ENCODE measurements around the gene HUNK.

Gene HUNK

DNA sequence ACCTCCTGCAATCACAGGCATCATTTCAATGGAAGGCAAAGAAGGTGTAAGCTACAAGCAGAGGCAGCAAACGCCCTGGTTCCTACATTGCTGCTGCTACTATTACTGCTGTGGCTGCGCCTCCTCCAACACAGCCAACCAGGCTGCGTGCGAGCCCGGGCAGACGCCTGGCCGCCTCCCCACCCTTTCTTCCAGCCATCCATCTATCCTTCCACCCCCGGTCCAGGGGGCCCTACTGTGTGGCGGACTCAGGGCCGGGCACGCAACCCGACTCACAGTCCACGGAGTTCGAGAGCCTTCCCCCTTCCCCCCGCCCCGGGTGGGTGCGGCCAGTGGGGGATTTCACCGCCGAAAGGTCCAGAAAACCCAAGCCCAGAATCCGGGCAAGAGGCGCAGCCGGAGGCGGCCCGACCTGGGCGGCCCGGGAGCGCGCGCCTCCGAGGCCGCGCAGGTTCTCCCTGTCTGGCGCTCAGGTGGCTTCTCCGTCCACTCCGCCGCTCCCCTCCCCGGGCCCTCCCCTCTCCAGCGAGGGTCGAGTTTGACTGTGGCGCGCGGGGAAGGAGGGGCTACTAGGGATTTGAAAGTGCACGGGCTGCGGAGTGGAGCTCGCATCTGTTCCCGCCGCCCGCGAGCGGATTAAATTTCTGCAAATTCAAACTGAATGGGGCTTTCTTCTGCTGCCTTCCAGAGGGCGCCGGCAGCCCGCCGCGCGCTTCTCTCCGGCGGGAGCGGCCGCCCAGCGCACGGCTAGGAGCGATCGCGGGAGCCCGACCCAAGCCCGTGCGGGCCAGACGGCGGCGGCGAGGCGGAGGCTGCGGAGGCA is at the start of gene HUNK:
Gene HUNK (plus strand): TSS at position 569 of the 823 bp plus-strand sequence. CDS start 655 bp downstream, outside the sequence.
- Mint-ChIP-seq H3K4me3 (peak within 1 kb of the TSS; percentile 74), H3K36me3 (ENCODE audit: low read depth) (no peaks in the 10 kb centered on the region), H3K27ac (no peak within 1 kb of the TSS), H3K27me3 (peaks cover 69% of the 10 kb centered on the region), H3K4me1 (ENCODE audit: low read depth) (peaks cover 6% of the 10 kb centered on the region), H3K9me3 (no peaks in the 10 kb centered on the region)
- DNase-seq: peak; percentile 49

GRCh38 chr21:31829736-31830472 is 42.9 kb upstream of the HUNK start:
- Mint-ChIP-seq H3K36me3 (ENCODE audit: low read depth) (no peaks in the 10 kb centered on the region), H3K27ac (no peak overlapping the region), H3K4me1 (ENCODE audit: low read depth) (no peaks in the 10 kb centered on the region), H3K27me3 (peaks cover 11% of the 10 kb centered on the region), H3K9me3 (no peaks in the 10 kb centered on the region), H3K4me3 (no peak overlapping the region)
- no peak for DNase-seq

- peaks cover 12% of the 10 kb centered on the region for H3K27me3 Mint-ChIP-seq
- H3K27ac Mint-ChIP-seq: no peak overlapping the region
- no peak overlapping the region for H3K4me3 Mint-ChIP-seq
- no peaks in the 10 kb centered on the region for H3K9me3 Mint-ChIP-seq
- DNase-seq: no peak
- no peaks in the 10 kb centered on the region for H3K4me1 Mint-ChIP-seq (ENCODE audit: low read depth)
- H3K36me3 Mint-ChIP-seq (ENCODE audit: low read depth): no peaks in the 10 kb centered on the region
Measured at GRCh38 chr21:31830701-31831100, 42.1 kb upstream of the HUNK start.

GRCh38 chr21:31837041-31837440 is 35.8 kb upstream of the HUNK start:
- no peak for DNase-seq
- H3K4me1 Mint-ChIP-seq (ENCODE audit: low read depth): no peaks in the 10 kb centered on the region
- H3K27me3 Mint-ChIP-seq: peaks cover 26% of the 10 kb centered on the region
- no peak overlapping the region for H3K27ac Mint-ChIP-seq
- no peaks in the 10 kb centered on the region for H3K9me3 Mint-ChIP-seq
- no peaks in the 10 kb centered on the region for H3K36me3 Mint-ChIP-seq (ENCODE audit: low read depth)
- no peak overlapping the region for H3K4me3 Mint-ChIP-seq

DNA sequence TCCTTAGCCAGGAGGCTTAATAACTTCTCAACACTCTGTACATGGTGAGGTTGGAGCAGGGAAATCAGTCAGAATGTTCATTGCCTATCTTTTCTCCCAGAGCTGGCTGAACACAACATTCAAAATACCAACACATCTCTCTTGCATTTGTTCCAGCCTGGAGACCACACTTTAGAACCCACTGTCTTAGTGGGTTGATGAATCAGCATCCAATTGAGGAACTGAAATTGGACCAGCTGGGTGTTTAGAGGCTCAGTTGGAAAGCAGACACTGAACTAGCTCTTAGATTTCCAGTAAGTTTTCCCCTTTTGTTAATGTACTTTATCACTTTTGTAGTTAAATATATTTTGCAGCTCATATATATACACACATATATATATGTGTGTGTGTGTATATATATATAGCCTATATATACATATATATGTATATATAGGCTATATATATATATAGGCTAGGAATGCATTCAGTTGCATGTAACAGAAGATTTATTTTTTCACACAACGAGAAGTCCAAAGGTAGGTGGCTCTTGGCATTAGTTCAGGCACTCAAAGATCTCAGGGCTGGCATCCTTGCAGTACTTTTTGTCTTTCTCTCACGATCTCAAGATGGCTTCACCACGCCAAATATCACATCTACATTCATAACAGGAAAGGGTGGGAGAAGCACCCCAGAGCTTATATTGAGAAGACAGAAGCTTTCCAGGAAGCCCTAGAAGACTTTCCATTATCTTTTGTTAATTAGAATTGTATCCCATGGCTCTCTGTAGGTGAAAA is 35.0 kb upstream of the HUNK start:
- Mint-ChIP-seq H3K27ac (no peak overlapping the region), H3K27me3 (peaks cover 28% of the 10 kb centered on the region), H3K4me1 (ENCODE audit: low read depth) (no peaks in the 10 kb centered on the region), H3K9me3 (no peaks in the 10 kb centered on the region), H3K4me3 (no peak overlapping the region), H3K36me3 (ENCODE audit: low read depth) (no peaks in the 10 kb centered on the region)
- DNase-seq: no peak

DNA sequence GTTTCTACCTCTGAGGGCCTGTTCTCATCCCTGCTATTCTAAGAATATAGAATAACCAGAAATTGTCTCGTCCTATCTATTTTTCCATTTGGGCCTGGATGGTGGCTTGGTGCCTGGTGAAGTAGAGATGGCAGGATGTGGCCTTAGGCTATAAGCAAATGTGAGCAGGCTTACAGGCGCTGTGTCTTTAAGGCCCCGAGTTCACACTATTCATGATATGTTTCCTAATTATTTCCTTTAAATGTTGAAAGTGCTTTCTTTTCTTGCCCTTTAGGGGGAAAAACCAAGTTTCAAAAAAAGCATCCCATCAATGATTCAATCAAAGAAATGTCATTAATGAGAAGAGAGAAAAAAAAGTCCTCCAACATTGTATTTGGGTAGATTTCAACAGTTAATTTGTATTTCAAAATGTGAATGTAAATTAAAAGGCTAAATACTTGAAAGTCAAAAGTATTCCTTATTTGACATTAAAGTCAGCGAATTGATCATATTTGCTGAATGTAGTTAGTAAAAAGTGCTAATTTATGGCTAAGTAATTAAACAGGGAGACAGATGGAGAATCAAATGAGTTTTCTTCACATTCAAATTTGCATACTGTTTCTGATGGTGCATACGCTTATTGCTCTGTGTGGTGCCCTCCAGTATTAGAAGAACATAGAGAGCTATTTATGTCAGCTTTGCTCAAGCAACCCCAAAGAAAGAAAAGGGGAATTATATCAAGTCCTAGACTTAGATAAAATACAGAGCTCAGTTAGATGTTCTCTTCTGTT is 34.0 kb upstream of the HUNK start:
- Mint-ChIP-seq H3K27ac (no peak overlapping the region), H3K4me3 (no peak overlapping the region), H3K27me3 (peaks cover 28% of the 10 kb centered on the region), H3K4me1 (ENCODE audit: low read depth) (no peaks in the 10 kb centered on the region), H3K36me3 (ENCODE audit: low read depth) (no peaks in the 10 kb centered on the region), H3K9me3 (no peaks in the 10 kb centered on the region)
- DNase-seq: no peak

- Mint-ChIP-seq H3K36me3 (ENCODE audit: low read depth) (no peaks in the 10 kb centered on the region), H3K9me3 (no peaks in the 10 kb centered on the region), H3K27me3 (peaks cover 32% of the 10 kb centered on the region), H3K4me3 (no peak overlapping the region), H3K27ac (no peak overlapping the region), H3K4me1 (ENCODE audit: low read depth) (no peaks in the 10 kb centered on the region)
- DNase-seq: no peak
Measured at GRCh38 chr21:31844206-31844605, 28.6 kb upstream of the HUNK start.

DNA sequence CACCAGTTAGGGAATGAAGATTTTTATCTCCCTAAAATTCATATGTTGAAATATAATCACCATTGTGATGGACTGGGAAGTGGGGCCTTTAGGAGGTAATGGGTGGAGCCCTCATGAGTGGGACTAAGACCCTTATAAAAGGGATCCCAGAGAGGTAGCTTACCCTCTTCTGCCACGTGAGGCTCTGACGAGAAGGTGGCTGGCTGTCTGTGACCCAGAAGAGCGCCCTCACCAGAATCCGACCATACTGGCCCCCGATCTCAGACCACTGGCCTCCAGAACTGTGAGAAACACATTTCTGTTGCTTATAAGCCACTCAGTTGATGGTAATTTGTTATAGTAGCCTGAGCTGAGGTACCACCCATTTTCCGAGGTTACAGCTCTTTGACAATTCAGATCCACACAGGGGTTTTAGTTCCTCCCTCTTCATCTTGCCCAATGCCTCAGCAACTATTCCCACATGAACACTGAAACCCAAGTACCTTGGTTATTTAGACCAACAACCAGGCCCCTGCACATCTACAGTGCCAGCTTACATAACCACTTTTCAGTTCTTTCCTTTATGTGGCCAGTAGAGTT is 27.6 kb upstream of the HUNK start:
- no peak overlapping the region for H3K27ac Mint-ChIP-seq
- no peaks in the 10 kb centered on the region for H3K36me3 Mint-ChIP-seq (ENCODE audit: low read depth)
- peaks cover 31% of the 10 kb centered on the region for H3K27me3 Mint-ChIP-seq
- H3K4me1 Mint-ChIP-seq (ENCODE audit: low read depth): no peaks in the 10 kb centered on the region
- no peak for DNase-seq
- no peak overlapping the region for H3K4me3 Mint-ChIP-seq
- no peaks in the 10 kb centered on the region for H3K9me3 Mint-ChIP-seq

DNA sequence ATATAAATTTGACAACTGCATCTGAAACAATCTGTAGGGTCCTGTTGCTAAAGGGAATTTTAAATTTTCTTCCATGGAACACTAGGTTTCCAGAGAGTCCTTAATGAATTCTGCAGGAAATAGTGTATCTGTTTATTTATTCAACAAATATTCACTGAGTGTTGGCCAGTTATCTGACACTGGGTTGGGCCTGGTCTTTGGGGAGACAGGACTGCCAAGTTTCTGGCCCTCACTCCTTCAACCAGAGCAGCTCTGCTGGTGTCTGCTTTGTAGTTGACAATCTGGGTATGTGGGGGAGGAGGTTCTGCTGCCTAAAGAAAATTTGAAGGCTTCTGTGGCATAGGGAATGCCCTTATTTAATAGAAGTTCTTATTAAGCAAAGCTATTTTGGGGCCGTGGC is 26.1 kb upstream of the HUNK start:
- H3K9me3 Mint-ChIP-seq: no peaks in the 10 kb centered on the region
- DNase-seq: no peak
- no peak overlapping the region for H3K4me3 Mint-ChIP-seq
- no peaks in the 10 kb centered on the region for H3K4me1 Mint-ChIP-seq (ENCODE audit: low read depth)
- H3K27me3 Mint-ChIP-seq: peaks cover 31% of the 10 kb centered on the region
- H3K27ac Mint-ChIP-seq: no peak overlapping the region
- H3K36me3 Mint-ChIP-seq (ENCODE audit: low read depth): no peaks in the 10 kb centered on the region

DNA sequence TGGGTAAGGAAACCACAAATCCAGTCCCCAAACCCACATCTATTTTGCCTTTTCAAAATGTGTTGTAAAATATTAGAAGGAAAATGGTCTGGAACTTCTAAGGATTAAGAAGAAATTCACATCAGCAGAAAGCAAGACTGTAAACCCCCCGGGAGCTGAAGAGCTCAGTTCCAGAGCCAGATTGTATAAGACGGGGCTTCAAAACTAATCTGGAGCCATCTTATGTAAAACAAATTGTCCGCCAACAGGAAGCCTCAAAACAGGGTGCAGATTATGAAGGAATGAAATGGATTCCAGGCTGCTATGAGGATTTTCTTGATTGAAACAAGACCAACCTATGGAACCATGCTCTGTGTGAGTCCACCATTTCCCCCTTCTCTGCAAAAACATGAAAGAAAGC is 25.1 kb upstream of the HUNK start:
- DNase-seq: no peak
- Mint-ChIP-seq H3K27ac (no peak overlapping the region), H3K4me3 (no peak overlapping the region), H3K36me3 (ENCODE audit: low read depth) (no peaks in the 10 kb centered on the region), H3K9me3 (no peaks in the 10 kb centered on the region), H3K27me3 (peaks cover 29% of the 10 kb centered on the region), H3K4me1 (ENCODE audit: low read depth) (no peaks in the 10 kb centered on the region)

DNA sequence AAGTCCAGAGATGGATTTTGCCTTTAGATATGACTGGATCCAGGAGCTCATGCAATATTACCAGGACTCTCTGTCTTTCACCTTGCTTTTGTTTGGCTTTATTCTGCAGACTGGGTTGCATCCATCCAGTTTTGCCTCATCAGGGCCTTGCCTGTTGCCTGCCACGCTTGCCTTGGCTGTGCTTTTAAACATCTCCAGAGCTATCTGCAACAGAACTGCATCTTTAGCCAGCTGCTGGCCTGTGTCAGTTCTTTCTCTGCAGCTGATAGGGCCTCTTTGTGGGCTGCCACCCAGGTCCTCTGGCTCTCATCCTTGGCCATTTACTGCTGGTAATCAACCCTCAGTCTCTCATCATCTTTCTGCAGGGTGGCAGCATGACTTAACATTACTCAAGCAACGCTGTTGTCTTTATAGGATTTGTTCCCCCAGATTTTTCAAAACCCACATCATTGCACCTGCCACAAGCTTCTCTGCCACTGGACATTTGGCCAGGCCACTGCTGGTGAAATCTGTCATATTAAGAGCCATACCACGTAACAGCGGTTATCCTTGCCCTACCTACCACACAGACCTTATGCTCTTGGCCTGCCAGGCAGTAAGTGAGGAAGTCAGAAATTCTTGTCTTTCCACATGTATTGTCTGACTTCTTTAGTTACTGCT is 24.4 kb upstream of the HUNK start:
- Mint-ChIP-seq H3K27ac (no peak overlapping the region), H3K9me3 (no peaks in the 10 kb centered on the region), H3K27me3 (peaks cover 25% of the 10 kb centered on the region), H3K4me1 (ENCODE audit: low read depth) (no peaks in the 10 kb centered on the region), H3K36me3 (ENCODE audit: low read depth) (no peaks in the 10 kb centered on the region), H3K4me3 (no peak overlapping the region)
- DNase-seq: no peak

DNA sequence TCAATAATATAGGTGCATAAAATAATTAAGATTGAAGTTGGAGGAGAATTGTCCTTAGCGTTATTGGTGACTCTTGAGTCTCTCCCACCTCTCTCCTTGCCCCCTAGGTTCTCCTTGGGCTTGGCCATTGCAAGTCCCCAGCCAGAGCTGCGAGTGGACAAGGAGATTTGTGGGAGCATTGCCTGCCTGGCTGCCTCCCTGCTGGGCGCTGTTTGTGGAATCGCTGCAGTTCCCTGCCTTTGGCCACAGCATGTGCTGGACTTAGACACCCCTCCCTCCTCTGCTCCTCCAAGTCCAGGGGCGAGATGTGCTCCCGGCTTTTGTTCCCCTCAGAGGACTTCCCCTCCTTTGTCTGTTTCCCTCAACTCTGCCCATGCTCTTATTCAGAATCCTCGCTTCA is 21.9 kb upstream of the HUNK start:
- Mint-ChIP-seq H3K9me3 (no peaks in the 10 kb centered on the region), H3K27ac (no peak overlapping the region), H3K27me3 (peaks cover 11% of the 10 kb centered on the region), H3K4me3 (no peak overlapping the region), H3K4me1 (ENCODE audit: low read depth) (no peaks in the 10 kb centered on the region), H3K36me3 (ENCODE audit: low read depth) (no peaks in the 10 kb centered on the region)
- no peak for DNase-seq

DNA sequence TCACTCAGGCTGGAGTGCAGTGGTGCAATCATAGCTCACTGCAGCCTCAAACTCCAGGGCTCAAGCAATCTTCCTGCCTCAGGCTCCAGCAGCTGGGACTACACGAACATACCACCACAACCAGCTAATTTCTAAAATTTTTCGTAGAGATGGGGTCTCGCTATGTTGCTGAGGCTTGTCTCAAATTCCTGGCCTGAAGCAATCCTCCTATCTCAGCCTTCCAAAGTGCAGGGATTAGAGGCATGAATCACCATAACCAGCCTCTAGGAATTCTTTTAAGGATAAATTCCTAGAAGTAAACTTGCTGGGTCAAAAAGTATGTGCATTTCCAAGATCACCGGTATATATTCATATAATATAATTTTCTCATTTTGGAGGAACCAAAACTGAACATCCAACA is 17.6 kb upstream of the HUNK start:
- Mint-ChIP-seq H3K4me1 (ENCODE audit: low read depth) (no peaks in the 10 kb centered on the region), H3K27me3 (peaks cover 13% of the 10 kb centered on the region), H3K27ac (no peak overlapping the region), H3K4me3 (no peak overlapping the region), H3K36me3 (ENCODE audit: low read depth) (no peaks in the 10 kb centered on the region), H3K9me3 (no peaks in the 10 kb centered on the region)
- DNase-seq: no peak
